HG03175 (cell line): Measurements from ENCODE around the gene CUTA.
A peak's percentile ranks its signal among the peaks of the same experiment; 100 is the strongest.

Source experiments
- ATAC-seq: cut with Tn5 transposase; IDR thresholded peaks from one replicate; pipeline ENCODE4 v1.9.1; 2021; ENCODE audit warnings: mild to moderate bottlenecking, moderate library complexity; ENCODE audit not compliant: unreplicated experiment

CUTA gene

GRCh38 chr6:33439956-33440648 lies 22.2 kb upstream of the CUTA start:
- ATAC-seq: no peak

GRCh38 chr6:33438978-33439594 lies 21.2 kb upstream of the CUTA start:
- no peak for ATAC-seq

- no peak for ATAC-seq
Observed at GRCh38 chr6:33437666-33438065, 19.8 kb upstream of the CUTA start.

GRCh38 chr6:33434961-33435360 lies 17.1 kb upstream of the CUTA start:
- no peak for ATAC-seq

- no peak for ATAC-seq
Observed at GRCh38 chr6:33433544-33434191, 15.8 kb upstream of the CUTA start.

GRCh38 chr6:33433001-33433543 lies 15.2 kb upstream of the CUTA start:
- no peak for ATAC-seq

- no peak for ATAC-seq
Observed at GRCh38 chr6:33432546-33432945, 14.6 kb upstream of the CUTA start.

- no peak for ATAC-seq
Observed at GRCh38 chr6:33431880-33432541, 14.1 kb upstream of the CUTA start.

- peak; percentile 54 for ATAC-seq
Observed at GRCh38 chr6:33430991-33431879, 13.3 kb upstream of the CUTA start.

GRCh38 chr6:33430334-33430733 lies 12.4 kb upstream of the CUTA start:
- ATAC-seq: no peak

- ATAC-seq: no peak
Observed at GRCh38 chr6:33429750-33430052, 11.8 kb upstream of the CUTA start.

GRCh38 chr6:33428966-33429749 lies 11.3 kb upstream of the CUTA start:
- no peak for ATAC-seq

GRCh38 chr6:33428224-33428965 lies 10.5 kb upstream of the CUTA start:
- no peak for ATAC-seq

GRCh38 chr6:33427585-33428223 lies 9.8 kb upstream of the CUTA start:
- no peak for ATAC-seq

- no peak for ATAC-seq
Observed at GRCh38 chr6:33426590-33427511, 8.9 kb upstream of the CUTA start.

- peak; percentile 36 for ATAC-seq
Observed at GRCh38 chr6:33425668-33426577, 8.0 kb upstream of the CUTA start.
